ENCODE results near the gene PDYN.

Gene PDYN

GRCh38 chr20:1951436-1952115, 42.3 kb downstream of the PDYN start:
- no peak for DNase-seq (ENCODE audit: low read depth)

GRCh38 chr20:1950836-1951235, 43.0 kb downstream of the PDYN start:
- DNase-seq (ENCODE audit: low read depth), result no peak

- DNase-seq (ENCODE audit: low read depth), result no peak
These were observed 44.3 kb downstream of the PDYN start for GRCh38 chr20:1949347-1950100.

GRCh38 chr20:1947535-1947846, 46.4 kb downstream of the PDYN start:
- DNase-seq (ENCODE audit: low read depth), result no peak

GRCh38 chr20:1946762-1947534, 46.9 kb downstream of the PDYN start:
- no peak for DNase-seq (ENCODE audit: low read depth)

- no peak for DNase-seq (ENCODE audit: low read depth)
These were observed 47.5 kb downstream of the PDYN start for GRCh38 chr20:1946442-1946761.

- DNase-seq (ENCODE audit: low read depth), result no peak
These were observed 48.2 kb downstream of the PDYN start for GRCh38 chr20:1945660-1946059.

- no peak for DNase-seq (ENCODE audit: low read depth)
These were observed 48.7 kb downstream of the PDYN start for GRCh38 chr20:1945134-1945618.

GRCh38 chr20:1944345-1945091, 49.3 kb downstream of the PDYN start:
- DNase-seq (ENCODE audit: low read depth), result no peak

- DNase-seq (ENCODE audit: low read depth), result no peak
These were observed 50.4 kb downstream of the PDYN start for GRCh38 chr20:1943275-1944002.

- no peak for DNase-seq (ENCODE audit: low read depth)
These were observed 51.2 kb downstream of the PDYN start for GRCh38 chr20:1942486-1943274.

GRCh38 chr20:1942061-1942460, 51.8 kb downstream of the PDYN start:
- no peak for DNase-seq (ENCODE audit: low read depth)

GRCh38 chr20:1941226-1941625, 52.6 kb downstream of the PDYN start:
- DNase-seq (ENCODE audit: low read depth), result no peak

- DNase-seq (ENCODE audit: low read depth), result no peak
These were observed 53.3 kb downstream of the PDYN start for GRCh38 chr20:1940581-1940980.

- DNase-seq (ENCODE audit: low read depth), result no peak
These were observed 54.6 kb downstream of the PDYN start for GRCh38 chr20:1939270-1939595.

- DNase-seq (ENCODE audit: low read depth), result no peak
These were observed 55.2 kb downstream of the PDYN start for GRCh38 chr20:1938464-1939269.

GRCh38 chr20:1937316-1937976, 56.4 kb downstream of the PDYN start:
- DNase-seq (ENCODE audit: low read depth), result no peak

GRCh38 chr20:1935696-1936366, 58.0 kb downstream of the PDYN start:
- DNase-seq (ENCODE audit: low read depth), result no peak

All from activated T-cell treated with anti-CD3 and anti-CD28 coated beads for 48 hours (primary cell).